ENCODE measurements around the gene REXO4. TPM values are rescaled to one million over a fixed set of nuclear protein-coding genes. Genes with fewer than 3 reads are reported as not detected.

Gene REXO4
- total and polyA plus RNA-seq, 2 of the 13 experiments (the other 11 are each of a cell fraction or from before 2014, with no cell fraction given), result 18.5 to 30.4 TPM

DNA sequence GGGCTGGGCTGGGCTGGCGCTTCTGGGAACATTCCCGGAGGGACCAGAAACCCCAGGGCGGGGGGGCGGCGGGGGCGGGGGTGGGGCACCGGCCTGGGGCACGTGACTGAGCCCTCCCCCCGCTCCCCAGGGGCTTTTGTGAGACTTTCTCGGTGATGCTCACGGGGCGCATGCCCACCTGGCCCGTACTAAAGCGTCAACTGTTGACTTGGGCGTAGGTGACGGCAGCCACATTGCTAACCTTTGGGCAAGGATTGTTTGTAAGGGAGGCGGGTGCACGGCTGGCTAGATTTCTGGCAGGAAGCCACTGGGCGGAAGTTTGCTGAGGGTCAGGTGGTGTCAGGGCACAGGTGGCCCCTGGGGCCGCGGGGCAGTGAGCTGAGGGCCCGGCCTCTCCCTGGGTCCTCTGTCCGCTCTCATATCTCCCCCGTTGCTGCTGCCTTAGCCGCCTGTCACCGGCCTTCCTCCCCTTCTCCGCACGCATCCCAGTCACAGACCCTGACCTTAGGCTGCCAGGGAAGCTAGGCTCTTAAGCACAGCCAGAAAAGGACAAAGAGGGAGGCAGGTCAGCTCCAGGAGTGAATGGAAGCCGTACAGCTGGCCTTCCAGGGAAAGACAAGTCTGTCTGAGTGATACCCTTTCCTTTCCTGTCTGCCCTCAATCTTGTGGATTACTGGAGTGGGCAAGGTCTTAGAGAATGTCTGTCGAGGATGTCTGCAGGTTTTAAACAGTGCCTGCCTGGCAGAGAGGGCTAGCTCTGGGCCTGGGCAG lies 42.8 kb upstream of the REXO4 start (continued):
- TF ChIP-seq, protein P1, sequence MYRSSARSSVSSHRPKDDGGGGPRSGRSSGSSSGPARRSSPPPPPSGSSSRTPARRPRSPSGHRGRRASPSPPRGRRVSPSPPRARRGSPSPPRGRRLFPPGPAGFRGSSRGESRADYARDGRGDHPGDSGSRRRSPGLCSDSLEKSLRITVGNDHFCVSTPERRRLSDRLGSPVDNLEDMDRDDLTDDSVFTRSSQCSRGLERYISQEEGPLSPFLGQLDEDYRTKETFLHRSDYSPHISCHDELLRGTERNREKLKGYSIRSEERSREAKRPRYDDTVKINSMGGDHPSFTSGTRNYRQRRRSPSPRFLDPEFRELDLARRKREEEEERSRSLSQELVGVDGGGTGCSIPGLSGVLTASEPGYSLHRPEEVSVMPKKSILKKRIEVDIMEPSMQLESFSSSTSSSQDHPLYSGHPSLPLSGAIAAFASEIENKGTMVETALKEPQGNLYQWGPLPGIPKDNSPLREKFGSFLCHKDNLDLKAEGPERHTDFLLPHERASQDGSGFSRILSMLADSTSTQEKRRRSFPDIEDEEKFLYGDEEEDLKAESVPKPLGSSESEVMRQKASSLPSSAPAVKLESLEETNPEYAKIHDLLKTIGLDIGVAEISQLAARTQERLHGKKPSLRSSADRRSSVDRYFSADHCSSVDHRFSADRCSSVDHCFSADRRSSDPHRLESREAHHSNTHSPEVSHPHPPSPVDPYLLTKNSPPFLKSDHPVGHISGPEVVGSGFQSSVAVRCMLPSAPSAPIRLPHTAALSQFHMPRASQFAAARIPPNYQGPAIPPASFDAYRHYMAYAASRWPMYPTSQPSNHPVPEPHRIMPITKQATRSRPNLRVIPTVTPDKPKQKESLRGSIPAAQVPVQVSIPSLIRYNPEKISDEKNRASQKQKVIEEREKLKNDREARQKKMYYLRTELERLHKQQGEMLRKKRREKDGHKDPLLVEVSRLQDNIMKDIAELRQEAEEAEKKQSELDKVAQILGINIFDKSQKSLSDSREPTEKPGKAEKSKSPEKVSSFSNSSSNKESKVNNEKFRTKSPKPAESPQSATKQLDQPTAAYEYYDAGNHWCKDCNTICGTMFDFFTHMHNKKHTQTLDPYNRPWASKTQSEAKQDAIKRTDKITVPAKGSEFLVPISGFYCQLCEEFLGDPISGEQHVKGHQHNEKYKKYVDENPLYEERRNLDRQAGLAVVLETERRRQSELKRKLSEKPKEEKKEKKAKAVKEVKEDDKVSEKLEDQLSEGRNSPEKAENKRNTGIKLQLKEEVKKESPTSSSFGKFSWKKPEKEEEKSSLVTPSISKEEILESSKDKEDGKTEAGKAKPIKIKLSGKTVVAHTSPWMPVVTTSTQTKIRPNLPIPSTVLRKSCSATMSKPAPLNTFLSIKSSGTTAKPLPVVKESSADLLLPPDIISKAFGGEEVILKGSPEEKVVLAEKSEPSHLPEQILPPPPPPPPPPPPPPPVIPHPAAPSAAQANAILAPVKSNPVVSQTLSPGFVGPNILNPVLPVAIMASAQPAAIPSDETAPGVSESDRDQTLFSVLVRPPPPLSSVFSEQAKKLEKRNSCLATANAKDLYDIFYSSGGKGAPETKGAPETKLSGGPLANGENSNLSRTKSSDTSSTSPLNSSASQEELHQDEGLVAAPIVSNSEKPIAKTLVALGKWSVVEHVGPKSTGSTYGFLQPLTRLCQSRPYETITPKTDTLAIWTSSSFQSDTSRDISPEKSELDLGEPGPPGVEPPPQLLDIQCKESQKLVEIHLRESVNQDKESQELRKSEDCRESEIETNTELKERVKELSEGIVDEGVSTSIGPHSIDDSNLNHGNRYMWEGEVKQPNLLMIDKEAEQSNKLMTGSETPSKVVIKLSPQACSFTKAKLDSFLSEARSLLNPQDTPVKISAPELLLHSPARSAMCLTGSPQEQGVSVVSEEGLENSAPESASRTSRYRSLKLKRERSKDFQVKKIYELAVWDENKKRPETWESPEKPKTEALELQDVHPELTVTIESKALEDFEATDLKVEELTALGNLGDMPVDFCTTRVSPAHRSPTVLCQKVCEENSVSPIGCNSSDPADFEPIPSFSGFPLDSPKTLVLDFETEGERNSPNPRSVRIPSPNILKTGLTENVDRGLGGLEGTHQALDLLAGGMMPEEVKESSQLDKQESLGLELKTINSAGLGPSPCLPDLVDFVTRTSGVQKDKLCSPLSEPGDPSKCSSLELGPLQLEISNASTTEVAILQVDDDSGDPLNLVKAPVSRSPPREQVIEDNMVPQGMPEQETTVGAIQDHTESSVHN (CRISPR knock-in tag; IDR thresholded peaks at IDR 0.05), result peak; percentile 78; the same call in 1 of the 2 replicates
- peak; percentile 57 for TF ChIP-seq SPEN (CRISPR knock-in tag; IDR thresholded peaks at IDR 0.05; ENCODE audit: low read depth)
- TF ChIP-seq TARDBP (CRISPR knock-in tag; IDR thresholded peaks at IDR 0.05), result peak; percentile 56; the same call in 1 of the 2 replicates
- TF ChIP-seq BHLHE40 (IDR thresholded peaks at IDR 0.05; ENCODE audit: low read length), result peak; percentile 90
- peak in 1 of 2 experiments; percentile 68; a peak in 2 of 4 replicates for TF ChIP-seq EP300 (IDR thresholded peaks at IDR 0.05; ENCODE audit: low read depth in 2 of 2, low read length in 2 of 2)
- peak; percentile 60; the same call in 1 of the 2 replicates for TF ChIP-seq EP300 (CRISPR knock-in tag; IDR thresholded peaks at IDR 0.05; ENCODE audit: borderline replicate concordance)
- peak; percentile 21; the same call in 1 of the 2 replicates for TF ChIP-seq AHR (CRISPR knock-in tag; IDR thresholded peaks at IDR 0.05)
- TF ChIP-seq SALL1 (CRISPR knock-in tag; IDR thresholded peaks at IDR 0.05), result peak; percentile 79
- 0 out of 2 replicates have a peak, but pooled peaks have one; percentile 18 for TF ChIP-seq TP53 (CRISPR knock-in tag; conservative IDR thresholded peaks at IDR 0.05)
- TF ChIP-seq JUN (CRISPR knock-in tag; IDR thresholded peaks at IDR 0.05), result no peak
- peak; percentile 38; the same call in 1 of the 2 replicates for TF ChIP-seq ZNF124 (CRISPR knock-in tag; IDR thresholded peaks at IDR 0.05)
- peak; percentile 12; the same call in 1 of the 2 replicates for TF ChIP-seq SIX1 (CRISPR knock-in tag; IDR thresholded peaks at IDR 0.05; ENCODE audit: borderline replicate concordance)
- TF ChIP-seq, protein P2, sequence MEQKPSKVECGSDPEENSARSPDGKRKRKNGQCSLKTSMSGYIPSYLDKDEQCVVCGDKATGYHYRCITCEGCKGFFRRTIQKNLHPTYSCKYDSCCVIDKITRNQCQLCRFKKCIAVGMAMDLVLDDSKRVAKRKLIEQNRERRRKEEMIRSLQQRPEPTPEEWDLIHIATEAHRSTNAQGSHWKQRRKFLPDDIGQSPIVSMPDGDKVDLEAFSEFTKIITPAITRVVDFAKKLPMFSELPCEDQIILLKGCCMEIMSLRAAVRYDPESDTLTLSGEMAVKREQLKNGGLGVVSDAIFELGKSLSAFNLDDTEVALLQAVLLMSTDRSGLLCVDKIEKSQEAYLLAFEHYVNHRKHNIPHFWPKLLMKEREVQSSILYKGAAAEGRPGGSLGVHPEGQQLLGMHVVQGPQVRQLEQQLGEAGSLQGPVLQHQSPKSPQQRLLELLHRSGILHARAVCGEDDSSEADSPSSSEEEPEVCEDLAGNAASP (CRISPR knock-in tag; IDR thresholded peaks at IDR 0.05; ENCODE audit: borderline replicate concordance), result peak; percentile 68; the same call in 1 of the 2 replicates
- TF ChIP-seq HHEX (CRISPR knock-in tag; IDR thresholded peaks at IDR 0.05), result no peak
- no peak for TF ChIP-seq ZNF775 (CRISPR knock-in tag; IDR thresholded peaks at IDR 0.05; ENCODE audit: borderline replicate concordance)
- no peak for TF ChIP-seq CENPX (CRISPR knock-in tag; IDR thresholded peaks at IDR 0.05)
- TF ChIP-seq ZNF777 (CRISPR knock-in tag; IDR thresholded peaks at IDR 0.05), result no peak
- TF ChIP-seq, protein P3, sequence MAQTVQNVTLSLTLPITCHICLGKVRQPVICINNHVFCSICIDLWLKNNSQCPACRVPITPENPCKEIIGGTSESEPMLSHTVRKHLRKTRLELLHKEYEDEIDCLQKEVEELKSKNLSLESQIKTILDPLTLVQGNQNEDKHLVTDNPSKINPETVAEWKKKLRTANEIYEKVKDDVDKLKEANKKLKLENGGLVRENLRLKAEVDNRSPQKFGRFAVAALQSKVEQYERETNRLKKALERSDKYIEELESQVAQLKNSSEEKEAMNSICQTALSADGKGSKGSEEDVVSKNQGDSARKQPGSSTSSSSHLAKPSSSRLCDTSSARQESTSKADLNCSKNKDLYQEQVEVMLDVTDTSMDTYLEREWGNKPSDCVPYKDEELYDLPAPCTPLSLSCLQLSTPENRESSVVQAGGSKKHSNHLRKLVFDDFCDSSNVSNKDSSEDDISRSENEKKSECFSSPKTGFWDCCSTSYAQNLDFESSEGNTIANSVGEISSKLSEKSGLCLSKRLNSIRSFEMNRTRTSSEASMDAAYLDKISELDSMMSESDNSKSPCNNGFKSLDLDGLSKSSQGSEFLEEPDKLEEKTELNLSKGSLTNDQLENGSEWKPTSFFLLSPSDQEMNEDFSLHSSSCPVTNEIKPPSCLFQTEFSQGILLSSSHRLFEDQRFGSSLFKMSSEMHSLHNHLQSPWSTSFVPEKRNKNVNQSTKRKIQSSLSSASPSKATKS (CRISPR knock-in tag; IDR thresholded peaks at IDR 0.05), result no peak
